Measurements from ENCODE around the gene DNMT3B.
"Not testable (repeated sequence)": the region's sequence is repeated elsewhere in the genome, so short reads cannot be mapped to it uniquely, and the experiment has no call there.

Gene DNMT3B

GRCh38 chr20:32751702-32752457 is 10.3 kb upstream of the DNMT3B start:
- H3K4me3 ChIP-seq (ENCODE audit: low read length), result no peak overlapping the region
- no peak for TF ChIP-seq ZNF274 (IDR thresholded peaks at IDR 0.05; ENCODE audit: low read depth, low read length)

GRCh38 chr20:32752458-32753250 is 9.5 kb upstream of the DNMT3B start:
- no peak overlapping the region for H3K4me3 ChIP-seq (ENCODE audit: low read length)
- no peak for TF ChIP-seq ZNF274 (IDR thresholded peaks at IDR 0.05; ENCODE audit: low read depth, low read length)

GRCh38 chr20:32753731-32754130 is 8.5 kb upstream of the DNMT3B start:
- TF ChIP-seq ZNF274 (IDR thresholded peaks at IDR 0.05; ENCODE audit: low read depth, low read length), result no peak
- no peak overlapping the region for H3K4me3 ChIP-seq (ENCODE audit: low read length)

GRCh38 chr20:32756156-32756555 is 6.0 kb upstream of the DNMT3B start:
- TF ChIP-seq ZNF274 (IDR thresholded peaks at IDR 0.05; ENCODE audit: low read depth, low read length), result no peak
- H3K4me3 ChIP-seq (ENCODE audit: low read length), result no peak overlapping the region

- no peak for TF ChIP-seq ZNF274 (IDR thresholded peaks at IDR 0.05; ENCODE audit: low read depth, low read length)
Measured at GRCh38 chr20:32761417-32761830, 761 bp upstream of the DNMT3B start.

GRCh38 chr20:32762754-32763201 is 593 bp downstream of the DNMT3B start:
- H3K4me3 ChIP-seq (ENCODE audit: low read length), result peak overlapping the region; percentile 73
- no peak for TF ChIP-seq ZNF274 (IDR thresholded peaks at IDR 0.05; ENCODE audit: low read depth, low read length)

More at GRCh38 chr20:32761417-32761830, 761 bp upstream of the DNMT3B start:
- H3K4me3 ChIP-seq (ENCODE audit: low read length), result no peak overlapping the region; the same call in 1 of the 2 replicates

GRCh38 chr20:32763202-32764004 is 1.2 kb downstream of the DNMT3B start:
- no peak for TF ChIP-seq ZNF274 (IDR thresholded peaks at IDR 0.05; ENCODE audit: low read depth, low read length)

GRCh38 chr20:32764005-32764960 is 2.1 kb downstream of the DNMT3B start:
- no peak overlapping the region for H3K4me3 ChIP-seq (ENCODE audit: low read length)
- no peak for TF ChIP-seq ZNF274 (IDR thresholded peaks at IDR 0.05; ENCODE audit: low read depth, low read length)

More at GRCh38 chr20:32763202-32764004, 1.2 kb downstream of the DNMT3B start:
- H3K4me3 ChIP-seq (ENCODE audit: low read length), result peak overlapping the region; percentile 73

- H3K4me3 ChIP-seq (ENCODE audit: low read length), result not testable (repeated sequence)
Measured at GRCh38 chr20:32765230-32765875, 3.2 kb downstream of the DNMT3B start.

GRCh38 chr20:32767418-32768198 is 5.4 kb downstream of the DNMT3B start:
- TF ChIP-seq ZNF274 (IDR thresholded peaks at IDR 0.05; ENCODE audit: low read depth, low read length), result no peak
- no peak overlapping the region for H3K4me3 ChIP-seq (ENCODE audit: low read length)

- H3K4me3 ChIP-seq (ENCODE audit: low read length), result no peak overlapping the region
- no peak for TF ChIP-seq ZNF274 (IDR thresholded peaks at IDR 0.05; ENCODE audit: low read depth, low read length)
Measured at GRCh38 chr20:32772046-32772445, 9.9 kb downstream of the DNMT3B start.

- H3K4me3 ChIP-seq (ENCODE audit: low read length), result no peak overlapping the region
- no peak for TF ChIP-seq ZNF274 (IDR thresholded peaks at IDR 0.05; ENCODE audit: low read depth, low read length)
Measured at GRCh38 chr20:32773223-32773622, 11.0 kb downstream of the DNMT3B start.

All from GM08714 (cell line).